H1 (cell line): ENCODE measurements around the gene EFEMP2. TPM values are rescaled to one million over a fixed set of nuclear protein-coding genes. Genes with fewer than 3 reads are reported as not detected.

Experiments used
- BACH1 ChIP-seq: IDR thresholded peaks from 2 replicates; pipeline ENCODE4 v1.6.1; 2012; ENCODE audit warnings: low read length, improper control_type of control experiment
- CHD1 ChIP-seq: IDR thresholded peaks from 2 replicates; pipeline ENCODE4 v1.6.1; 2012; ENCODE audit warnings: low read depth, low read length, improper control_type of control experiment
- GTF2F1 ChIP-seq: IDR thresholded peaks from 2 replicates; pipeline ENCODE4 v1.6.1; 2012; ENCODE audit warnings: low read depth, low read length, improper control_type of control experiment, borderline replicate concordance
- HDAC2 ChIP-seq, 2 experiments: fragments of 300-600 bp in 1 of 2; sonication (generic) in 1 of 2; IDR thresholded peaks; 2 replicates each; pipeline ENCODE4 v1.6.1; 2011 to 2012; ENCODE audit warnings: low read depth in 2 of 2, low read length in 2 of 2, mild to moderate bottlenecking in 2 of 2, moderate library complexity in 2 of 2, borderline replicate concordance in 1 of 2, inconsistent platforms in 1 of 2
- PHF8 ChIP-seq: fragments of 200-600 bp; sonication (generic); conservative IDR thresholded peaks from 2 replicates; pipeline ENCODE4 v1.7.1; 2012; ENCODE audit warnings: low read depth, mild to moderate bottlenecking, inconsistent platforms, low read length, moderate library complexity
- TAF1 ChIP-seq: IDR thresholded peaks from 2 replicates; pipeline ENCODE4 v1.6.1; 2011; ENCODE audit warnings: mild to moderate bottlenecking, low read depth, low read length
- ZNF274 ChIP-seq: IDR thresholded peaks from 2 replicates; pipeline ENCODE4 v1.7.0; 2012; ENCODE audit warnings: low read length, borderline replicate concordance; ENCODE audit errors: extremely low read depth
- polyA plus RNA-seq, 7 experiments: library from polyadenylated mRNA; depleted of rRNA in 3 of 7; stranded (reverse) in 5 of 7; unstranded in 2 of 7; fragments of >200 nt in 5 of 7; fragments of 200-250 nt in 2 of 7; gene quantifications; 1 replicate in 5 of 7; 2 replicates in 1 of 7; 4 replicates in 1 of 7; pipeline versions ENCODE4 v1.2.1 to v1.2.3, GENCODE V29; 2011 to 2013; ENCODE audit warnings: missing spikeins in 2 of 7, mixed read lengths in 2 of 7
- total RNA-seq: library from RNA; stranded (reverse); fragmentation: NEBNext Ultra II Directional; extraction: Animal tissue kit (Norgen Biotek cat#: 25700); gene quantifications from 2 replicates; pipeline ENCODE4 v1.2.1, GENCODE V29; 2021
- TF ChIP-seq, protein P1 (sequence below): IDR thresholded peaks from 2 replicates; pipeline ENCODE4 v1.6.1; 2012; ENCODE audit warnings: inconsistent platforms
- TF ChIP-seq, protein P2 (sequence below), 3 experiments: IDR thresholded peaks; 1 replicate in 2 of 3; 2 replicates in 1 of 3; pipeline versions ENCODE4 v1.5.1 to v1.6.1; 2011; ENCODE audit warnings: low read length in 3 of 3, mild to moderate bottlenecking in 3 of 3, inconsistent platforms in 2 of 3, low read depth in 1 of 3, moderate library complexity in 1 of 3; ENCODE audit not compliant: insufficient read depth in 1 of 3; ENCODE audit errors: control extremely low read depth in 1 of 3

The EFEMP2 gene
- total and polyA plus RNA-seq, 2 of the 8 experiments (the other 6 are each of a cell fraction or from before 2014, with no cell fraction given), result 8.8 to 17.2 TPM

DNA sequence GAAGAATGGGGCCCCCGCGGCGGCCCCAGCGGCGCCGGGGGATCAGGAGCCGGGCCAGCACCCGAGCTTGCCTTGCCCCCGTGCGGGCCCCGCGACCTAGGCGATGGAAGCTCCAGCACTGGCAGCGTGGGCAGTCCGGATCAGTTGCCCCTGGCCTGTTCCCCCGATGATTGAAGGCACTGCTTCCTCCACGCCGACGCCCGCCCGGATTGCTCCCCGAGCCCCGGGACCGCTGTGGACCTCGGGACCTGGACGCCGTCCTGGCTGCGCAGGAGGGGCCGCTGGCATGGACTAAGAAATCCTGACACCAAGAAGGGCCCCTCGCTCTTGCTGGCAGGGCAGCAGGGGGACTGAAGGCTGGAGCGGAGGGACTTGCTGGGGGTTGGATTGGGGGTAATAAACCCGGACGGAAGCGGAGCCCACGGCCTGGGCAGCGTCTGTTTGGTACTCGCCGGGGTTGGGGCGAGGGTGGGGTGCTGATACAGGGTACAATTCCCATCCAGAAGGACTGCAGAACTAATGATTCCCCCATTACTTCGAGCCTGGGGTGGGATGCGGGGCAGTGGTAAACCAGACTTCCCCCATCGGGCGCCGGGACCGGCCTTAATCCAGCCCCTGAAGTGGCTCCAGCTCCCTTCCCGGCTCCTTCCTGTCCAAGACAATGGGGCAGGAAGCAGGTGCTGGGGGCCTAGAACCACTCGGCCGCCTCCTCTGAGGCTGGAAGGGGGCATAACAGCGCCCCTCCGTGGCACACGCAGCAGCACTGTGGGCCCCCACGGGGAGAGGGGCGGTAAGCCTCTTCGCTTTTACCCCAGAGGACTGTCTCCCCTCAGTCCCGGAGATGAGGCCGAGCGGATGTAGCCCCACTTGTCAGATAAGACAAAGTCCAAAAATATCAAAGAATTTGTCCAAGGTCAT is 18.9 kb upstream of the EFEMP2 start (continued):
- 0 out of 2 replicates have a peak, but pooled peaks have one; percentile 15 for TF ChIP-seq BACH1
- no peak for TF ChIP-seq GTF2F1
- no peak for TF ChIP-seq PHF8
- TF ChIP-seq CHD1, result no peak
- TF ChIP-seq HDAC2 (IDR thresholded peaks at IDR 0.05; ENCODE audit: borderline replicate concordance in 1 of 2, low read depth in 2 of 2, low read length in 2 of 2), result 0 out of 4 replicates have a peak, but pooled peaks of 1 of the 2 experiments have one; percentile 45
- peak; percentile 16; the same call in 1 of the 2 replicates for TF ChIP-seq TAF1
- TF ChIP-seq, protein P1, sequence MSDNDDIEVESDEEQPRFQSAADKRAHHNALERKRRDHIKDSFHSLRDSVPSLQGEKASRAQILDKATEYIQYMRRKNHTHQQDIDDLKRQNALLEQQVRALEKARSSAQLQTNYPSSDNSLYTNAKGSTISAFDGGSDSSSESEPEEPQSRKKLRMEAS, result no peak
- TF ChIP-seq, protein P2, sequence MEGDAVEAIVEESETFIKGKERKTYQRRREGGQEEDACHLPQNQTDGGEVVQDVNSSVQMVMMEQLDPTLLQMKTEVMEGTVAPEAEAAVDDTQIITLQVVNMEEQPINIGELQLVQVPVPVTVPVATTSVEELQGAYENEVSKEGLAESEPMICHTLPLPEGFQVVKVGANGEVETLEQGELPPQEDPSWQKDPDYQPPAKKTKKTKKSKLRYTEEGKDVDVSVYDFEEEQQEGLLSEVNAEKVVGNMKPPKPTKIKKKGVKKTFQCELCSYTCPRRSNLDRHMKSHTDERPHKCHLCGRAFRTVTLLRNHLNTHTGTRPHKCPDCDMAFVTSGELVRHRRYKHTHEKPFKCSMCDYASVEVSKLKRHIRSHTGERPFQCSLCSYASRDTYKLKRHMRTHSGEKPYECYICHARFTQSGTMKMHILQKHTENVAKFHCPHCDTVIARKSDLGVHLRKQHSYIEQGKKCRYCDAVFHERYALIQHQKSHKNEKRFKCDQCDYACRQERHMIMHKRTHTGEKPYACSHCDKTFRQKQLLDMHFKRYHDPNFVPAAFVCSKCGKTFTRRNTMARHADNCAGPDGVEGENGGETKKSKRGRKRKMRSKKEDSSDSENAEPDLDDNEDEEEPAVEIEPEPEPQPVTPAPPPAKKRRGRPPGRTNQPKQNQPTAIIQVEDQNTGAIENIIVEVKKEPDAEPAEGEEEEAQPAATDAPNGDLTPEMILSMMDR (IDR thresholded peaks at IDR 0.05; ENCODE audit: control extremely low read depth in 1 of 3, insufficient read depth in 1 of 3, low read depth in 1 of 3, low read length in 3 of 3), result peak in 2 of 3 experiments; percentile 49 to 52; a peak in 3 of 4 replicates
- no peak for TF ChIP-seq ZNF274
